Endodermal cell (in vitro differentiated cells): ENCODE results near the gene ECSIT. TPM values are rescaled to one million over a fixed set of nuclear protein-coding genes. Genes with fewer than 3 reads are reported as not detected.

ENCODE experiments used
- DNase-seq: peaks from one replicate; pipeline ENCODE4 v3.0.0-alpha.2; 2017
- H3K27ac ChIP-seq: 2 replicates; pipeline ENCODE4 v1.5.1; 2013; ENCODE audit warnings: mild to moderate bottlenecking, low read depth, low read length, moderate library complexity
- H3K27me3 ChIP-seq: 2 replicates; pipeline ENCODE4 v1.6.1; 2013; ENCODE audit warnings: mild to moderate bottlenecking, low read length, moderate library complexity; ENCODE audit not compliant: insufficient read depth, control insufficient read depth, poor library complexity, severe bottlenecking
- H3K36me3 ChIP-seq: 2 replicates; pipeline ENCODE4 v1.7.0; 2013; ENCODE audit warnings: mild to moderate bottlenecking, low read length, moderate library complexity; ENCODE audit not compliant: control insufficient read depth, insufficient read depth
- H3K4me1 ChIP-seq: one replicate; pipeline ENCODE4 v1.7.0; 2013; ENCODE audit warnings: low read length; ENCODE audit not compliant: control insufficient read depth, insufficient read depth
- H3K4me3 ChIP-seq: 2 replicates; pipeline ENCODE4 v1.5.1; 2013; ENCODE audit warnings: mild to moderate bottlenecking, low read length, moderate library complexity
- H3K9ac ChIP-seq: 2 replicates; pipeline ENCODE4 v1.6.1; 2013; ENCODE audit warnings: mild to moderate bottlenecking, low read length, moderate library complexity; ENCODE audit not compliant: poor library complexity, severe bottlenecking; ENCODE audit errors: extremely low read depth
- H3K9me3 ChIP-seq: 2 replicates; pipeline ENCODE4 v1.6.1; 2013; ENCODE audit warnings: mild to moderate bottlenecking, low read length, moderate library complexity; ENCODE audit not compliant: control insufficient read depth
- H3K27ac Mint-ChIP-seq: 2 replicates; pipeline ENCODE4 v1.8.0; 2020; ENCODE audit warnings: mixed read lengths
- H3K27me3 Mint-ChIP-seq: 2 replicates; pipeline ENCODE4 v1.8.0; 2021; ENCODE audit warnings: mild to moderate bottlenecking, mixed read lengths; ENCODE audit not compliant: insufficient read depth
- H3K36me3 Mint-ChIP-seq: 2 replicates; pipeline ENCODE4 v1.8.0; 2020; ENCODE audit warnings: low read depth, mixed read lengths
- H3K4me1 Mint-ChIP-seq: 2 replicates; pipeline ENCODE4 v1.8.0; 2020; ENCODE audit warnings: mixed read lengths
- H3K4me3 Mint-ChIP-seq: 2 replicates; pipeline ENCODE4 v1.8.0; 2020; ENCODE audit warnings: mild to moderate bottlenecking, moderate library complexity, mixed read lengths
- H3K9me3 Mint-ChIP-seq: 2 replicates; pipeline ENCODE4 v1.8.0; 2020; ENCODE audit warnings: mild to moderate bottlenecking, mixed read lengths
- CTCF ChIP-seq: fragments of 200-600 bp; sonication (generic); conservative IDR thresholded peaks from 2 replicates; pipeline ENCODE4 v1.5.0; 2021; ENCODE audit warnings: antibody characterized with exemption, mild to moderate bottlenecking
- WGBS, 2 experiments: methylation state at CpG; one replicate each; pipeline versions ENCODE4 v1.1.5 to v1.1.7; 2013; ENCODE audit warnings: missing lambda C conversion rate in 2 of 2, mixed read lengths in 1 of 2; ENCODE audit not compliant: insufficient coverage in 1 of 2, insufficient read length in 1 of 2; 5-methylcytosine and 5-hydroxymethylcytosine counted together
- total RNA-seq, 2 donors: library from RNA; stranded (reverse); fragmentation: NEBNext Ultra II Directional in 1 of 2; extraction: Animal tissue kit (Norgen Biotek cat#: 25700) in 1 of 2; gene quantifications; 2 replicates in 1 of 2; 3 replicates in 1 of 2; pipeline ENCODE4 v1.2.1, GENCODE V29; 2021

Gene ECSIT
- total RNA-seq, 2 donors from 2014 or later = 24.7 to 26.2 TPM

GRCh38 chr19:11483366-11484111, 45.4 kb downstream of the ECSIT start:
- peak; percentile 71 for DNase-seq
- H3K27me3 Mint-ChIP-seq = peaks cover 42% of the 10 kb centered on the region
- no peaks in the 10 kb centered on the region for H3K4me1 ChIP-seq
- no peak overlapping the region for H3K9ac ChIP-seq
- WGBS, 2 experiments = 91 to 100% methylated on average over 7 to 57 of the region's 57 CpGs
- no peak overlapping the region for H3K4me3 ChIP-seq
- H3K4me1 Mint-ChIP-seq = no peaks in the 10 kb centered on the region
- peaks cover 47% of the 10 kb centered on the region for H3K27me3 ChIP-seq
- H3K27ac Mint-ChIP-seq = no peak overlapping the region
- no peaks in the 10 kb centered on the region for H3K9me3 ChIP-seq
- no peak overlapping the region for H3K27ac ChIP-seq
- H3K4me3 Mint-ChIP-seq = no peak overlapping the region
- H3K9me3 Mint-ChIP-seq = peaks cover 3% of the 10 kb centered on the region
- peaks cover 12% of the 10 kb centered on the region for H3K36me3 Mint-ChIP-seq
- no peak for TF ChIP-seq CTCF
- H3K36me3 ChIP-seq = no peaks in the 10 kb centered on the region

GRCh38 chr19:11482384-11483050, 46.4 kb downstream of the ECSIT start:
- no peak overlapping the region for H3K9ac ChIP-seq
- Mint-ChIP-seq H3K27me3 (peaks cover 52% of the 10 kb centered on the region), H3K27ac (no peak overlapping the region), H3K4me3 (no peak overlapping the region), H3K4me1 (no peaks in the 10 kb centered on the region), H3K36me3 (peaks cover 12% of the 10 kb centered on the region), H3K9me3 (peaks cover 3% of the 10 kb centered on the region)
- 3 to 7% methylated on average over 31 to 58 of the region's 58 CpGs for whole genome bisulfite sequencing, 2 experiments
- H3K36me3 ChIP-seq = no peaks in the 10 kb centered on the region
- no peaks in the 10 kb centered on the region for H3K4me1 ChIP-seq
- no peaks in the 10 kb centered on the region for H3K9me3 ChIP-seq
- H3K27ac ChIP-seq = no peak overlapping the region
- TF ChIP-seq CTCF = peak; percentile 90
- peak; percentile 90 for DNase-seq
- no peak overlapping the region for H3K4me3 ChIP-seq
- H3K27me3 ChIP-seq = peaks cover 57% of the 10 kb centered on the region

GRCh38 chr19:11481534-11482383, 47.2 kb downstream of the ECSIT start:
- no peak overlapping the region for H3K27ac Mint-ChIP-seq
- Histone ChIP-seq H3K4me3 (no peak overlapping the region), H3K9me3 (no peaks in the 10 kb centered on the region), H3K36me3 (no peaks in the 10 kb centered on the region), H3K27ac (no peak overlapping the region), H3K9ac (no peak overlapping the region), H3K4me1 (no peaks in the 10 kb centered on the region), H3K27me3 (peaks cover 64% of the 10 kb centered on the region)
- no peak overlapping the region for H3K4me3 Mint-ChIP-seq
- H3K36me3 Mint-ChIP-seq = peaks cover 12% of the 10 kb centered on the region
- DNase-seq = peak; percentile 95
- TF ChIP-seq CTCF = no peak
- H3K4me1 Mint-ChIP-seq = no peaks in the 10 kb centered on the region
- H3K27me3 Mint-ChIP-seq = peaks cover 59% of the 10 kb centered on the region
- peaks cover 3% of the 10 kb centered on the region for H3K9me3 Mint-ChIP-seq
- 13 to 17% methylated on average over 25 to 50 of the region's 50 CpGs for WGBS, 2 experiments
